ENCODE results near the gene MISFA.
"Not testable (repeated sequence)": the region's sequence is repeated elsewhere in the genome, so short reads cannot be mapped to it uniquely, and the experiment has no call there.

GRCh38 chr11:18643034-18643433 lies 43.4 kb downstream of the MISFA start:
- TF ChIP-seq CTCF (conservative IDR thresholded peaks at IDR 0.05; ENCODE audit: low read depth, low read length); POLR2A (IDR thresholded peaks at IDR 0.05; ENCODE audit: low read depth, low read length); BHLHE40 (IDR thresholded peaks at IDR 0.05; ENCODE audit: low read depth, low read length); USF2 (IDR thresholded peaks at IDR 0.05; ENCODE audit: low read depth, low read length): not testable (repeated sequence)
